LNCaP clone FGC (cell line): ENCODE results near the gene ADARB1.

ENCODE experiments used
- DNase-seq: peaks from one replicate; pipeline ENCODE4 v3.0.0-alpha.2; 2011; ENCODE audit warnings: low read depth
- H3K4me3 ChIP-seq: 2 replicates; pipeline ENCODE4 v1.5.1; 2011; ENCODE audit warnings: mild to moderate bottlenecking, low read depth, low read length, control low read depth
- CTCF ChIP-seq: IDR thresholded peaks from 2 replicates; pipeline ENCODE4 v1.5.1; 2012; ENCODE audit warnings: mild to moderate bottlenecking; ENCODE audit not compliant: control insufficient read depth, insufficient read depth; ENCODE audit errors: extremely low read depth

Gene ADARB1

GRCh38 chr21:45265721-45266517 is 191.5 kb downstream of the ADARB1 start:
- no peak overlapping the region for H3K4me3 ChIP-seq
- DNase-seq = no peak
- TF ChIP-seq CTCF = no peak

- no peak for DNase-seq
- no peak overlapping the region for H3K4me3 ChIP-seq
- TF ChIP-seq CTCF = no peak
Measured at GRCh38 chr21:45266518-45267389, 192.4 kb downstream of the ADARB1 start.

- no peak for TF ChIP-seq CTCF
- H3K4me3 ChIP-seq = no peak overlapping the region
- DNase-seq = no peak
Measured at GRCh38 chr21:45267390-45267760, 193.0 kb downstream of the ADARB1 start.

- H3K4me3 ChIP-seq = no peak overlapping the region
- no peak for TF ChIP-seq CTCF
- DNase-seq = no peak
Measured at GRCh38 chr21:45269861-45270260, 195.5 kb downstream of the ADARB1 start.

- H3K4me3 ChIP-seq = no peak overlapping the region
- TF ChIP-seq CTCF = peak; percentile 34
- DNase-seq = no peak
Measured at GRCh38 chr21:45270306-45270821, 196.0 kb downstream of the ADARB1 start.
